Central memory CD8-positive, alpha-beta T cell (primary cell): ENCODE data around the gene CPA4.

ENCODE experiments used
- ATAC-seq: fragments of 150-1000 bp; cut with Tn5 transposase; replicated peaks from 2 replicates; pipeline ENCODE4 v1.10.0; 2022; ENCODE audit warnings: mild to moderate bottlenecking, moderate FRiP score, moderate number of reproducible peaks; ENCODE audit not compliant: poor library complexity, severe bottlenecking; ENCODE audit errors: extremely low read depth
- DNase-seq, 2 donors: peaks; one replicate each; pipeline ENCODE4 v3.0.0; 2021; ENCODE audit warnings: low spot score in 2 of 2
- H3K27ac Mint-ChIP-seq: one replicate; pipeline ENCODE4 v1.8.0; 2022; ENCODE audit warnings: low read depth, mild to moderate bottlenecking, moderate library complexity, mixed read lengths
- H3K27me3 Mint-ChIP-seq: one replicate; pipeline ENCODE4 v1.8.0; 2022; ENCODE audit warnings: mixed read lengths
- H3K36me3 Mint-ChIP-seq: one replicate; pipeline ENCODE4 v1.8.0; 2022; ENCODE audit warnings: mild to moderate bottlenecking, moderate library complexity, mixed read lengths; ENCODE audit not compliant: insufficient read depth
- H3K4me1 Mint-ChIP-seq: one replicate; pipeline ENCODE4 v1.8.0; 2022; ENCODE audit warnings: mixed read lengths
- H3K4me3 Mint-ChIP-seq: one replicate; pipeline ENCODE4 v1.8.0; 2022; ENCODE audit warnings: mild to moderate bottlenecking, moderate library complexity, mixed read lengths
- H3K9me3 Mint-ChIP-seq: one replicate; pipeline ENCODE4 v1.8.0; 2022; ENCODE audit warnings: mixed read lengths

Gene CPA4

DNA sequence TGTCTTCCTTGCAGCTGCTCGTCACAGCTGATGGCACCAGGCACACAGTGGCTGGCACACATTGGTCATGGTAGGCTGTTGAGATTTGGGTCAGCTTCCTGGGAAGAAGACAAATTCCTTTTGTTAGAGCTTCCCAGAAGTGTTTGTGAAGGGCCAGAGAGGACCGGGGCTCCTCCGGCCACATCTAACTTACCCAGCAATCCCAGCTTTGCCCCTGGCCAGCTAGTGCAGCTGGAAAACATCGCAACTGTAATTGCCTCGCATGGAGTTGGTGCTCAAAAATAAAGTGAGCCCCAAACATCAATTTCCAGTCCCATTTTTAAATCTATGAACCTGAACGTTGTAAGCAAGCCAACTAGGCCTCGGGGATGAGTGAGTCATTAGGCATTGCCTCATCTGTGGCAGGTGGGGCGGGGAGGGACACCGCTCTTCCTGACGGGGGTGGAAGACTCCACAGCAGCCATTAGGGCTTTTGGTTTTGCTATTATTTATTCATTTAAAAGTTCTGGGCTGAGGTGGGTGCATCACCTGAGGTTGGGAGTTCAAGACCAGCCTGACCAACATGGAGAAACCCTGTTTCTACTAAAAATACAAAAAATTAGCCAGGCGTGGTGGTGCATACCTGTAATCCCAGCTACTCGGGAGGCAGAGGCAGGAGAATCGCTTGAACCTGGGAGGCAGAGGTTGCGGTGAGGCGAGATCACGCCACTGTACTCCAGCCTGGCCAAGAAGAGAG is 64.1 kb downstream of the CPA4 start:
- Mint-ChIP-seq H3K4me3 (no peak overlapping the region), H3K27ac (no peak overlapping the region), H3K9me3 (peaks cover 15% of the 10 kb centered on the region), H3K4me1 (no peaks in the 10 kb centered on the region), H3K27me3 (peaks cover 11% of the 10 kb centered on the region), H3K36me3 (no peaks in the 10 kb centered on the region)
- DNase-seq (no peak), ATAC-seq (no peak)

DNA sequence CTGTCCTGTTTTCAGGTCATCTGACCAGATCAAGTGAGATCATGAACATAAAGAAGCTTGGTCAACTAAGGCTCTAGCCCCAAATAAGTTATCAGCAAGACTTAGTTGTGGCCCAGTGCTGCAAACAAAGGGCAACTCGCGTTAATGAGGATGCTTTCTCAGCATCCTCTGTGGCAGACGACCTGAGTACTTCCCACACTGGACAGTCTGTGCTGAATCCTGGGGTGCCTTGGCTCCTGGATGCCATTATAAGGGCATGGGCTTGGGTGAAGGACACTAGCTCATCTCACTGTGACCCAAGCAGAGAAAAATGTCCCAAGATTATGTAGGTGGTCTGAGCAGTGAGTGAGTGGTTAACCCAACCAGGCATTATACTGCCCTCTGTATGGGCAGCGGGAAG is 65.5 kb downstream of the CPA4 start:
- Mint-ChIP-seq H3K4me1 (no peaks in the 10 kb centered on the region), H3K36me3 (no peaks in the 10 kb centered on the region), H3K4me3 (no peak overlapping the region), H3K27ac (no peak overlapping the region), H3K9me3 (peaks cover 15% of the 10 kb centered on the region), H3K27me3 (peaks cover 16% of the 10 kb centered on the region)
- ATAC-seq (no peak), DNase-seq (no peak)

DNA sequence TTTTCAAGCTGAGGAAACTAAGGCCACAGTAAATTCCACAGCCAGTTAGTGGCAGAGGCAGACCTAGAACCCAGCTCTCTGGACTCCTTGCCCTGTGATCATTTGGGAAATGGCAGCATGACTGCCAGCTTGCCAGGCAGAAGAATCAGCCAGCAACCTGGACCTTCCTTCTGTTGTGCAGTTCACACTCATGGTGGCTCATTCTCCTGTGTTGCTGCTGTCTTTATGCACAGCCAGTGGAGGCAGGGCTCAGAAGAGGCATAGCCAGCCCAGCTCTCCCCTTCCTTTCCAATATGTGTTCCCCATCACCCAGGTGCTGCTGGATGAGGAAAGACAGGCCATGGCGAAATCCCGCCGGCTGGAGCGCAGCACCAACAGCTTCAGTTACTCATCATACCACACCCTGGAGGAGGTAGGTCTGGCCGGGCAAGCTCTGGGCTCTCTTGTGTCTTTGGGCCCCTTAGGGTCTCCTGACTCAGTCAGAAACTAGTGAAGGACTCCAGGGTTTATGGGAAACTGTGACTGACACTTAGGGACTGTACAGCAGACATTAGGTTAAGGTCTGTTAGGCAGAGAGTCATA is 66.4 kb downstream of the CPA4 start:
- Mint-ChIP-seq H3K4me3 (no peak overlapping the region), H3K27me3 (peaks cover 11% of the 10 kb centered on the region), H3K9me3 (peaks cover 15% of the 10 kb centered on the region), H3K4me1 (no peaks in the 10 kb centered on the region), H3K36me3 (no peaks in the 10 kb centered on the region), H3K27ac (no peak overlapping the region)
- ATAC-seq (no peak), DNase-seq (no peak)

DNA sequence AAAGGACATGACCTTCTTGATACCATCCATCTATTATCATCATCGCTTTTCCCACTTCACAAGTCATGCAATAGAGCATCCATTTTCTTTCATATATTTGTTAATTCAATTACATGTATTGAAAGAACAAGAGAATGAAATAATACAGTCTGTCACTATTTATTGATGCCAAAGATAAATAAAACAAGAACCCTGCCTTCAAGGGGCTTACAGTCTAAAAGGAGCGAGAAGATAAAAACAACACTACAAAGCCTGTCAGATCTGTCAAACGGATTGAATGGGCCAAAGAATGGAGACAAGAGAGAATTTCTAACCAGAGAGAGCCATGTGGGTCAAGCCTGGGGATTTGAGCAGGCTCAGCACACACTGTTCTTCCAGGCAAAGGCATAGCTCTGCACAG is 67.6 kb downstream of the CPA4 start:
- Mint-ChIP-seq H3K36me3 (no peaks in the 10 kb centered on the region), H3K27ac (no peak overlapping the region), H3K27me3 (peaks cover 11% of the 10 kb centered on the region), H3K4me1 (no peaks in the 10 kb centered on the region), H3K9me3 (peaks cover 15% of the 10 kb centered on the region), H3K4me3 (no peak overlapping the region)
- DNase-seq (no peak), ATAC-seq (no peak)

DNA sequence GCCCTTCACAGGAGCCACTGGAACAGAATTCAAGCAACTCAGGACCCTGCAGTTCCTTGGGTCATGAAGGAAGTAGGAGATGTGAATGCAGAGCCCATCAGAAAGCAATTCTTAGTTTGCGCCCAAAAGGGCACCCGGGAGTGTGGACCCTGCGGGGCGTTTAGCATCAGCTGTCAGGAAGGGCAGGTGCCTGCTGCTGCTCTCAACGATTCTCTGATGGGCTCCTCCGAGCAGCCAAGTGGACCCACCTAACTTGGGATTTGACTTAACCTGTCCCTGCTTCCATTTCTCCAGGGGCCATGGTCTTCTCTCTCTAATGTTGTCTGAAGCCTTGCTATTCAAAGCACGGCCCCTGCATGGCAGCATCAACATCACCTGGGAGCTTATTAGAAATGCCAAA is 68.7 kb downstream of the CPA4 start:
- no peak overlapping the region for H3K27ac Mint-ChIP-seq

DNA sequence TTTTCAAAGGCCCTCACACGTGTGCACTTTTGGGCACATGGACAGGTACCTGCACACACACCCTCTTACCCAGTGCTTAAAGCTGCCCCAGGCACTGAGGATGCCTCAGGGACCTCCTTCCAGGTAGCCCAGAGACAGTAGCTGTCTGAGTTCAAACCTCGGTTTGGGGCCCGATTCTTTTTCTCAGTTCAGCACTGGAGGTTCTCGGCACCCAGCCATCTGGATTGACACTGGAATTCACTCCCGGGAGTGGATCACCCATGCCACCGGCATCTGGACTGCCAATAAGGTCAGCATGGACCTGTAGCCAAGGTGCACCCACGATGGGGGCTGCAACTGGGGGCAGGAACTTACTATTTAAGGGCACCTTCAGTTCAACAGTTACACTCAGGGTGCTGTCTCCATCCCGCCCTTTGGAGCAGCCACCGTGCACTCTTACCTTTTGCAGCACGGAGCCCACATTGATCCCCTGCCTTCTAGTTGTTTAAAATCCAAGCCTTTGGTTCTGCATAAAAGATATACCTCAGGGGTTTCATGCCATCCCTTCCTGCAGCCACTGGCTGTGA is 69.4 kb downstream of the CPA4 start:
- Mint-ChIP-seq H3K4me1 (no peaks in the 10 kb centered on the region), H3K9me3 (peaks cover 15% of the 10 kb centered on the region), H3K36me3 (no peaks in the 10 kb centered on the region), H3K27ac (no peak overlapping the region), H3K4me3 (no peak overlapping the region), H3K27me3 (peaks cover 11% of the 10 kb centered on the region)
- ATAC-seq, result no peak
- no peak for DNase-seq

More for the DNA sequence above, 68.7 kb downstream of the CPA4 start:
- Mint-ChIP-seq H3K36me3 (no peaks in the 10 kb centered on the region), H3K27me3 (peaks cover 11% of the 10 kb centered on the region), H3K4me3 (no peak overlapping the region), H3K4me1 (no peaks in the 10 kb centered on the region), H3K9me3 (peaks cover 15% of the 10 kb centered on the region)
- DNase-seq (no peak), ATAC-seq (no peak)

DNA sequence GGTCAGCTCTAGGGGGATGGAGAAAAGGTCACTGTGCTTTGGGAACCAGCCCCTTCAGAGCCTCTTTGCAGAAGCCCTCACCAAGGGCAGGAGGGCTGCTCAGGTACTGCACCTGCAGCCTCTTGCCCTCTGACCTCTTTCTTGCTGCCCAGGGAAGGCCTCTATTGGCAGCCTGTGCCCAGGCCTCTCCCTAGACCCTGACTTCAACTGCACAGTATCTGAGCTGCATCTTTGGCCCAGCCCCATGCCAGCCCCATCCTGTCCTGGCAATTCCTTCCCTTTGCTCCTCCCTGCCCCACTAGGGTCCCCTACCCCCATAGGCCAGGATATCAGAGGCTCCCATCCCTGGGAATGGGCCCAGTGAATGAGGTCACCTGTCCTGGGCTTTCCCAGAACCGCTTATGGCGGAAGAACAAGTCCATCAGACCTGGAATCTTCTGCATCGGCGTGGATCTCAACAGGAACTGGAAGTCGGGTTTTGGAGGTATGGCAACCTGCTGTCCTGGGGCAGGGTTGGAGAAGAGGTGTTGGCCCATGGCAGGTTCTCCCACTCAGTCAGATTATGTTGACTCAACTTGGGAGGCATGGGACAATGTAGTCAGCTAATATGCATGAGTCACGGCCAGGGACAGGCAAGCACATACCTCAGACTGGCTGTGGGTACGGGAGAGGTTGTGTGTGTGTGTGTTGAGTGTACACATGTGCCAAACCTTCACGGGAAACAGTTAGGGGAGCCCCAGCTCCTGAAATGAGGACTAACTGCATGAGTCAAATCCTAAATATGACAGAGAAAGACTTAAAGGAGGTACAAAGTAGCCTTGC is 70.3 kb downstream of the CPA4 start:
- Mint-ChIP-seq H3K27ac (no peak overlapping the region), H3K27me3 (peaks cover 11% of the 10 kb centered on the region), H3K4me3 (no peak overlapping the region), H3K4me1 (no peaks in the 10 kb centered on the region), H3K36me3 (no peaks in the 10 kb centered on the region), H3K9me3 (peaks cover 15% of the 10 kb centered on the region)
- no peak for ATAC-seq
- DNase-seq, result no peak

DNA sequence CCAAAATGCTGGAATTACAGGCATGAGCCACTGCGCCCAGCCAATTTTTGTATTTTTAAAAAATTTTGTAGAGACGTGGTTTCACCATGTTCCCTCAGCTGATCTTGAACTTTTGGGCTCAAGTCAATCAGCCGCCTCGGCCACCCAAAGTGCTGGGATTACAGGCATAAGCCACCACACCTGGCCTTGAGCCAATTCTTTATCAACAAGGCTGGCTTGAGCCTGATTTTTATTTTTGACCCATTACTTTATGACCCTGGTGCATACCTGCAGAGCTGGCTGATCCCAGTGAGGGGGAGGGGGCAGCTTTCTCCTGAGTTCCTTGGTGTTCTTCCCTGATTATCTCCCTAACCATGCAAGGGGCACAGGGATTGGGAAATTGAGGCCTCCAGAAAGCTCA is 71.5 kb downstream of the CPA4 start:
- Mint-ChIP-seq H3K4me1 (no peaks in the 10 kb centered on the region), H3K27ac (no peak overlapping the region), H3K9me3 (peaks cover 12% of the 10 kb centered on the region), H3K4me3 (no peak overlapping the region), H3K27me3 (peaks cover 11% of the 10 kb centered on the region), H3K36me3 (peaks cover 2% of the 10 kb centered on the region)
- DNase-seq (no peak), ATAC-seq (no peak)

DNA sequence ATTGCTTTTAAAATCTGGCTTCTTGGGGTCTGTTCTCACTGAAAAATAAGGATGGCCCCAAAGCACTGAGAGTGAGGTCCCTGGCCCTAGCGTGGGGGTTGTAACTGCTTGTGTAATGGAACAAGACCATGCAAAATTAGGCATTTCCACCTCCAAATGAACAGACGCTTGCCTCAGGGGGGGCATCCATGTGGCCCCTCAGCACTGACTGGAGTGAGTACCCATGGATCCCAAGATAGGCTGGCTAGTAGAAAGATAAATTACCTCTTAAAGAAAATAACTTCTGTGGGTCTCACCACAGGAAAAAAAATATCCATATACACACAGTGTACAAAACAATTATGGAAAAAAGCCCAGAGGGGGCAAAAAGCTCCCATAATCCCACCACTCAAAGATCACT is 72.1 kb downstream of the CPA4 start:
- ATAC-seq, result no peak
- Mint-ChIP-seq H3K27me3 (peaks cover 11% of the 10 kb centered on the region), H3K27ac (no peak overlapping the region), H3K36me3 (peaks cover 3% of the 10 kb centered on the region), H3K4me3 (no peak overlapping the region), H3K4me1 (no peaks in the 10 kb centered on the region), H3K9me3 (peaks cover 7% of the 10 kb centered on the region)
- DNase-seq, result no peak

DNA sequence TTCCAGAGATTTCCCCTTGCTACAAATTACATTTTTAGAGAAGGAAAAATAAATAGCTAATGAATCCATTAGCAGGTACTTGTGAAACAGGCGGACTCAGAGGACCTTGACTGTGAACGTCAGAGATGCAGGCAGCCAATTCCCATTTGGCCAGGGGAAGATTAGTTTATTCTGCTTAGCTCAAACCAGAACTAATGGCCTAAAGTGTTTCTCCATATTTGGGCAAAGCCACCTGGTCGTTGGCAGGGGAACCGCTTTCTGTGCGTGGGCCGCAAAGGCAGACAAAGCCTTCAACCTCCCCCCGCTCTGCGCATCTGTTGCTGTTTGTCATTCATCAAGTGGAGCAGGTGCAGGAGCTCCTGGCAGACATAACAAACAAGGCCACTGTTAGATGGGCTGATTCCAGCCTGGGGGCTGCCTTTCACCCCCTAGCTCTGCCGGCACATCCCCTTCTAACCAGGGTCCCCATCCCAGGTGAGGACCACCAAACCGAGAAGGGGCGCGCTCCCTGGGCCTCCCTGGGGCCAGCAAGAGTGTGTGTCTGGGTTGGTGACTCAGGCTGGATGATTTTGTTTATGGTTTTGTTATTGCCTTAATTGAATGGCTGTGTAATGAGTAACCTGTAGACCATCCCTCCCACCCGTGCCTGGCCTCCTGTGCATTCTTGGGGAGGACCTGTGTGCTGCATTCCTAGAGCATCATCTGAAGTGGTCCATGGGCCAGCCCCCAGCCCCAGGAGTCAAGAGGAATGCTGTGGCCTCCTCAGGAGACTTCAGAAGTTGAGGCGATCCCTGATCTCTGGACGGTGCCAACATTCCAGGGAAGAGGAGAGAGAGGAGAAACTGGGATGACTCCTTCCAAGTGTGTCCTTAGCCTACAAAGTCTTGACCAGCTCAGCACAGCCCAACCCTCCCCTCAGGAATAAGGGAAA is 72.8 kb downstream of the CPA4 start:
- ATAC-seq (no peak), DNase-seq (no peak)
- Mint-ChIP-seq H3K36me3 (peaks cover 3% of the 10 kb centered on the region), H3K27ac (no peak overlapping the region), H3K4me1 (no peaks in the 10 kb centered on the region), H3K4me3 (no peak overlapping the region), H3K27me3 (peaks cover 11% of the 10 kb centered on the region), H3K9me3 (no peaks in the 10 kb centered on the region)

DNA sequence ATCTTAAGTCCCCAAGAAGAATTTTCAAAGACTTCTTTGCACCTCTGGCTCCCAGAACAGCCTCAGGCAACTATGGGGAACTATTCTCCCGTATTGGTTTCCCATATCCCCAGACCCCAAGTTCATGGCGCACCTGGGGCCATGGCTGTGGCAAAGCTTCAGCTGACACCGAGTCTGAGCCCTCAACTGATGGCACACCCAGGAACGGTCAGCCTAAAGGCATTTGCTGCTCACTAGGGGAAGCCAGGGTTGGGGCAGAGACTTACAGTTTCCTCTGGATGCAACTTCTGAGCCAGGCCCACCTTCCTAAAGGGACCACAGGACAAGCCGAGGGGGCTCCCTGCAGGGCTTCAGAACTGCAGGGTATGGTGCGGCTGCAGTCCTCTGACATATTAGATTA is 73.6 kb downstream of the CPA4 start:
- Mint-ChIP-seq H3K4me1 (no peaks in the 10 kb centered on the region), H3K27me3 (peaks cover 11% of the 10 kb centered on the region), H3K9me3 (no peaks in the 10 kb centered on the region), H3K27ac (no peak overlapping the region), H3K4me3 (peak overlapping the region; percentile 24), H3K36me3 (peaks cover 3% of the 10 kb centered on the region)
- no peak for ATAC-seq
- DNase-seq, result no peak
